PC-9 (cell line): ENCODE results near the gene GRID2IP. TPM values are rescaled to one million over a fixed set of nuclear protein-coding genes. Genes with fewer than 3 reads are reported as not detected.

ENCODE experiments used
- BruUV-seq: library from RNA; stranded (reverse); fragments of 400-500 nt; replicated peaks from 2 replicates; lab custom pipeline; 2021; lab: Mats Ljungman, UMichigan
- CTCF ChIA-PET: fragments of 300-600 bp; sonication (Branson Sonifier 250); formaldehyde crosslinking; loops from one replicate; lab custom pipeline; 2022; ENCODE audit warnings: antibody characterized with exemption; lab: Charles Lee
- POLR2A ChIA-PET: fragments of 300-600 bp; sonication (Branson Sonifier 250); formaldehyde crosslinking; loops from one replicate; lab custom pipeline; 2022; ENCODE audit warnings: antibody characterized with exemption; ENCODE audit not compliant: unreplicated experiment; lab: Charles Lee
- DNase-seq, 2 experiments: peaks; one replicate each; pipeline versions ENCODE4 v3.0.0 to v3.0.0-alpha.2; 2015 to 2022; ENCODE audit warnings: mixed read lengths in 1 of 2
- H2AFZ ChIP-seq: fragments of 200-600 bp; sonication (generic); 2 replicates; pipeline ENCODE4 v1.8.1; 2017; ENCODE audit warnings: antibody characterized with exemption
- H3F3A ChIP-seq: fragments of 200-600 bp; sonication (generic); 2 replicates; pipeline ENCODE4 v1.8.1; 2017; ENCODE audit warnings: antibody characterized with exemption, mild to moderate bottlenecking, low read depth; ENCODE audit not compliant: insufficient read depth
- H3K27ac ChIP-seq: fragments of 200-600 bp; sonication (generic); 2 replicates; pipeline ENCODE4 v1.6.1; 2016; ENCODE audit warnings: mixed run types
- H3K27me3 ChIP-seq: fragments of 200-600 bp; sonication (generic); 2 replicates; pipeline ENCODE4 v1.6.1; 2016; ENCODE audit warnings: low read depth, mixed run types; ENCODE audit not compliant: insufficient read depth
- H3K36me3 ChIP-seq: fragments of 200-600 bp; sonication (generic); 2 replicates; pipeline ENCODE4 v1.6.1; 2016; ENCODE audit warnings: low read depth, mixed run types
- H3K4me1 ChIP-seq: fragments of 200-600 bp; sonication (generic); replicated peaks from 2 replicates; pipeline ENCODE4 v1.6.1; 2016; ENCODE audit warnings: mixed run types; ENCODE audit not compliant: insufficient read depth
- H3K4me2 ChIP-seq: fragments of 200-600 bp; sonication (generic); 2 replicates; pipeline ENCODE4 v1.6.1; 2017; ENCODE audit warnings: mixed run types
- H3K4me3 ChIP-seq: fragments of 200-600 bp; sonication (generic); 2 replicates; pipeline ENCODE4 v1.6.1; 2016; ENCODE audit warnings: mixed run types
- H3K79me2 ChIP-seq: fragments of 200-600 bp; sonication (generic); 2 replicates; pipeline ENCODE4 v1.6.1; 2017; ENCODE audit warnings: low read depth, mixed run types
- H3K9me2 ChIP-seq: fragments of 200-600 bp; sonication (generic); 2 replicates; pipeline ENCODE4 v1.8.1; 2017; ENCODE audit warnings: mild to moderate bottlenecking; ENCODE audit not compliant: insufficient read depth
- H3K9me3 ChIP-seq: fragments of 200-600 bp; sonication (generic); 2 replicates; pipeline ENCODE4 v1.8.1; 2016; ENCODE audit warnings: low read depth; ENCODE audit not compliant: insufficient read depth
- H4K20me1 ChIP-seq: fragments of 200-600 bp; sonication (generic); 2 replicates; pipeline ENCODE4 v1.8.1; 2017; ENCODE audit not compliant: insufficient read depth
- CTCF ChIP-seq: fragments of 200-600 bp; sonication (generic); conservative IDR thresholded peaks from 2 replicates; pipeline ENCODE4 v1.6.1; 2017; ENCODE audit warnings: mixed run types, antibody characterized with exemption, mild to moderate bottlenecking, moderate library complexity
- EZH2 ChIP-seq: fragments of 200-600 bp; sonication (generic); IDR thresholded peaks from 2 replicates; pipeline ENCODE4 v1.8.0; 2017; ENCODE audit warnings: antibody characterized with exemption, low read depth
- intact Hi-C: fragments of 100-400 bp; cut with micrococcal nuclease; formaldehyde crosslinking; loops from one replicate; pipeline ENCODE4 v1.10.0; 2022; ENCODE audit not compliant: unreplicated experiment
- total RNA-seq: library from RNA; stranded (reverse); gene quantifications from 2 replicates; pipeline ENCODE4 v1.2.3, GENCODE V29; 2021

GRID2IP gene
- total RNA-seq, 1 experiment from 2014 or later: 1.3 TPM

- ChIA-PET POLR2A (no interaction called here), CTCF (no interaction called here)
- H3K79me2 ChIP-seq: no peaks in the 10 kb centered on the region
- BruUV-seq: no TSS peak
- H3K36me3 ChIP-seq: no peaks in the 10 kb centered on the region
- no peaks in the 10 kb centered on the region for H3F3A ChIP-seq
- H3K27me3 ChIP-seq: no peaks in the 10 kb centered on the region
- H3K4me2 ChIP-seq: no peak overlapping the region
- no peaks in the 10 kb centered on the region for H3K9me2 ChIP-seq
- no peak overlapping the region for H3K27ac ChIP-seq
- TF ChIP-seq EZH2: no peak
- no peak for TF ChIP-seq CTCF
- H3K4me3 ChIP-seq: no peak overlapping the region
- H3K4me1 ChIP-seq: no peaks in the 10 kb centered on the region
- no peak for DNase-seq
- no peaks in the 10 kb centered on the region for H4K20me1 ChIP-seq
- no peak overlapping the region for H2AFZ ChIP-seq
- no peaks in the 10 kb centered on the region for H3K9me3 ChIP-seq
- intact Hi-C loops: no loop called here
Measured at GRCh38 chr7:6546498-6547251, 4.6 kb downstream of the GRID2IP start.

- Histone ChIP-seq H3K9me2 (no peaks in the 10 kb centered on the region), H3K4me1 (no peaks in the 10 kb centered on the region), H3K9me3 (no peaks in the 10 kb centered on the region), H4K20me1 (no peaks in the 10 kb centered on the region), H3K36me3 (no peaks in the 10 kb centered on the region), H3K27ac (no peak overlapping the region), H3F3A (no peaks in the 10 kb centered on the region), H3K4me2 (no peak overlapping the region), H3K4me3 (no peak overlapping the region), H3K27me3 (no peaks in the 10 kb centered on the region), H3K79me2 (no peaks in the 10 kb centered on the region), H2AFZ (no peak overlapping the region)
- BruUV-seq: no TSS peak
- no peak for DNase-seq
- ChIA-PET POLR2A (no interaction called here), CTCF (no interaction called here)
- intact Hi-C loops: no loop called here
- TF ChIP-seq EZH2 (no peak), CTCF (no peak)
Measured at GRCh38 chr7:6545398-6546126, 5.7 kb downstream of the GRID2IP start.

DNA sequence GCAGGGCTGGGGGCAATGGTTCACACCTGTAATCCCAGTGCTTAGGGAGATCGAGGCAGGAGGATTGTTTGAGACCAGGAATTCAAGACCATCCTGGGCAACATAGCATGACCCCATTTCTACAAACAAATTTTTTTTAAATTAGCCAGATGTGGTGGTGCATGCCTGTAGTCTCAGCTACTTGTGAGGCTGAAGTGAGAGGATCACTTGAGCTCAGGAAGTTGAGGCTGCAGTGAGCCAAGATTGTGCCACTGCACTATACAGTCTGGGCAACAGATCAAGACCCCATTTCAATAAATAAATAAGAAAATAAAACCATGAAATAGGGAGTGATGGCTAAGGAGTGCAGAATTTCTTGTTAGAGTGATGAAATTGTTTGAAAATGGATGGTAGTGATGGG, 8.9 kb downstream of the GRID2IP start:
- BruUV-seq: no TSS peak
- H3K4me3 ChIP-seq: no peak overlapping the region
- H3F3A ChIP-seq: no peaks in the 10 kb centered on the region
- DNase-seq: no peak
- H3K27me3 ChIP-seq: no peaks in the 10 kb centered on the region
- H3K9me2 ChIP-seq: no peaks in the 10 kb centered on the region
- H3K36me3 ChIP-seq: no peaks in the 10 kb centered on the region
- no peaks in the 10 kb centered on the region for H3K79me2 ChIP-seq
- no peaks in the 10 kb centered on the region for H3K4me1 ChIP-seq
- no peak overlapping the region for H2AFZ ChIP-seq
- H3K27ac ChIP-seq: no peak overlapping the region
- no peaks in the 10 kb centered on the region for H4K20me1 ChIP-seq
- no peak overlapping the region for H3K4me2 ChIP-seq
- TF ChIP-seq CTCF (no peak), EZH2 (no peak)
- H3K9me3 ChIP-seq: no peaks in the 10 kb centered on the region
- POLR2A ChIA-PET: interaction anchor here (0.6 kb wide), 1 partner anchor 762 kb away, joined by 4 read pairs; no protein-coding TSS in a partner anchor
- CTCF ChIA-PET: no interaction called here
- intact Hi-C loops: no loop called here
